Fibroblast of skin of back (primary cell): ENCODE measurements around the gene CEP78.

ENCODE experiments used
- DNase-seq: peaks from one replicate; pipeline ENCODE4 v3.0.0-alpha.2; 2013

Gene CEP78

GRCh38 chr9:78289474-78289873 lies 53.6 kb downstream of the CEP78 start:
- DNase-seq: no peak

- DNase-seq: no peak
These were observed 55.5 kb downstream of the CEP78 start for GRCh38 chr9:78291240-78291925.

- no peak for DNase-seq
These were observed 56.2 kb downstream of the CEP78 start for GRCh38 chr9:78292026-78292425.

- DNase-seq: no peak
These were observed 57.0 kb downstream of the CEP78 start for GRCh38 chr9:78292716-78293497.

GRCh38 chr9:78294290-78295176 lies 58.7 kb downstream of the CEP78 start:
- DNase-seq: no peak

- no peak for DNase-seq
These were observed 59.3 kb downstream of the CEP78 start for GRCh38 chr9:78295177-78295575.

- DNase-seq: no peak
These were observed 59.9 kb downstream of the CEP78 start for GRCh38 chr9:78295731-78296130.

GRCh38 chr9:78296201-78296892 lies 60.5 kb downstream of the CEP78 start:
- DNase-seq: peak; percentile 64

GRCh38 chr9:78296893-78297671 lies 61.2 kb downstream of the CEP78 start, which contains the start of gene PSAT1:
Gene PSAT1, plus strand, starts transcription at chr9:78297125. Its CDS starts 86 bp downstream, at chr9:78297211.
- peak; percentile 99 for DNase-seq

GRCh38 chr9:78297672-78297961 lies 61.7 kb downstream of the CEP78 start:
- DNase-seq: peak; percentile 45

- no peak for DNase-seq
These were observed 62.3 kb downstream of the CEP78 start for GRCh38 chr9:78298046-78298765.

- DNase-seq: no peak
These were observed 64.3 kb downstream of the CEP78 start for GRCh38 chr9:78300209-78300608.

GRCh38 chr9:78301466-78301865 lies 65.6 kb downstream of the CEP78 start:
- DNase-seq: no peak

GRCh38 chr9:78303377-78304062 lies 67.6 kb downstream of the CEP78 start:
- DNase-seq: no peak

- no peak for DNase-seq
These were observed 68.5 kb downstream of the CEP78 start for GRCh38 chr9:78304357-78304756.

GRCh38 chr9:78306222-78307076 lies 70.6 kb downstream of the CEP78 start:
- no peak for DNase-seq

GRCh38 chr9:78307360-78307759 lies 71.5 kb downstream of the CEP78 start:
- no peak for DNase-seq

GRCh38 chr9:78309066-78309465 lies 73.2 kb downstream of the CEP78 start:
- no peak for DNase-seq

GRCh38 chr9:78311075-78311474 lies 75.2 kb downstream of the CEP78 start:
- no peak for DNase-seq
